Esophagus mucosa (tissue), 1 donor: ENCODE data around the gene GRB14. TPM values are rescaled to one million over a fixed set of nuclear protein-coding genes. Genes with fewer than 3 reads are reported as not detected.
"Not testable (repeated sequence)": the region's sequence is repeated elsewhere in the genome, so short reads cannot be mapped to it uniquely, and the experiment has no call there.

Experiments used
- ATAC-seq: fragments of 200-7000 bp; cut with Tn5 transposase; one replicate; pipeline ENCODE4 v1.9.1; 2020
- total RNA-seq: library from RNA; stranded (reverse); gene quantifications from one replicate; pipeline ENCODE4 v1.2.4, GENCODE V29; 2023
- donor health status: DM: yes; HTN: yes; CAD: no.

The GRB14 gene
- total RNA-seq: 0.36 TPM

GRCh38 chr2:164620873-164621763, at the start of gene GRB14:
Gene GRB14 (minus strand): TSS chr2:164621482. CDS start chr2:164621309, 173 bp downstream.
- ATAC-seq: peak; percentile 43

DNA sequence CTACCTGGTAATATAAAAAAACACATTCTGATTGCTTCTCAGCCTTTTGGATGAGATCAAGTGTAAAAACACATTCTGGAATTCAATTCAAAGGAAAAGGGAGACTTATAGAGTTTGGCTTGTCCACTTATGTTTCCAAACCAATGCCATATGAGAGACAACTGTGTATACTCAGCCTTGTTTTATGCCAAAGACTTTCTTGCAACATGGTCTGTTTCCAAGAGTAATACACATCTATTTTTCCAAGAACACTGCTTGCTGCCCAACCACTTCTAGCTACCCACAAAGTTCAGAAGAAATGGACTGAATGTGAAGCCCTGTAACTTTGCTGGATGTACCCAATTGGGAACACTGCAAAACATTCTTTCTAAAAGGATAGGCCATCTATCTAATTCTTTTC, 48.0 kb upstream of the GRB14 start:
- ATAC-seq: no peak

DNA sequence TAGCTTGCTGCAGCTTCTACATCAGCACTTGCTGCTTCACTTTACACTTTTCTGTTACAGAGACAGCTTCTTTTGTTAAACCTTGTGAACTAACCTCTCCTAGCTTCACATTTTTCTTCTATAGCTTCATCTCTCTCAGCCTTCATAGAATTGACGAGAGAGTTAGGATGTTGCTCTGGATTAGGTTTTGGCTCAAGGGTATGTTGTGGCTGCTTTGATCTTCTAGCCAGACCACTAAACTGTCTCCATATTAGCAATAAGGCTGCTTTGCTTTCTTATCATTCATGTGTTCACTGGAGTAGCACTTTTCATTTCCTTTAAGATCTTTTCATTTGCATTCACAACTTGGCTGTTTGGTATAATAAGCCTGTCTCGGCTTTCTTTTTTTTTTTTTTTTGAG, 46.3 kb upstream of the GRB14 start:
- no peak for ATAC-seq

DNA sequence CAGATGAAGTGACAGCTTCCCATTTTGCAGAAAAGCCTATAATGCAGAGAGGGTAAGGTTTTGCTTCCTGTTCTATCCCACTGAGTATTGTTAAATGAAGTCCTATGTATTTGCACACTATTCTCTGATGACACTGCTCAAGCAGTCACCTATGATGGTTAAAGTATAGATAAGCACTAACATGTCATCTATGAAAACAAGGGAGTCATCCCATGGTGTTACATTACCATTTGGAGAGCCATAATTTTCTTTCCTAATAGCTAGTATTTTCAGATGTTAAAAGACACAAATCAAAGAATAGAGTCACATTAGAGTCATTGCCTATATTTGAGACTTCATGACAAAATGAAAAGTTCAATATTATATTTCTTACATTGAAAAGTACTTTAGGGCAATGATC, 42.8 kb upstream of the GRB14 start:
- no peak for ATAC-seq

DNA sequence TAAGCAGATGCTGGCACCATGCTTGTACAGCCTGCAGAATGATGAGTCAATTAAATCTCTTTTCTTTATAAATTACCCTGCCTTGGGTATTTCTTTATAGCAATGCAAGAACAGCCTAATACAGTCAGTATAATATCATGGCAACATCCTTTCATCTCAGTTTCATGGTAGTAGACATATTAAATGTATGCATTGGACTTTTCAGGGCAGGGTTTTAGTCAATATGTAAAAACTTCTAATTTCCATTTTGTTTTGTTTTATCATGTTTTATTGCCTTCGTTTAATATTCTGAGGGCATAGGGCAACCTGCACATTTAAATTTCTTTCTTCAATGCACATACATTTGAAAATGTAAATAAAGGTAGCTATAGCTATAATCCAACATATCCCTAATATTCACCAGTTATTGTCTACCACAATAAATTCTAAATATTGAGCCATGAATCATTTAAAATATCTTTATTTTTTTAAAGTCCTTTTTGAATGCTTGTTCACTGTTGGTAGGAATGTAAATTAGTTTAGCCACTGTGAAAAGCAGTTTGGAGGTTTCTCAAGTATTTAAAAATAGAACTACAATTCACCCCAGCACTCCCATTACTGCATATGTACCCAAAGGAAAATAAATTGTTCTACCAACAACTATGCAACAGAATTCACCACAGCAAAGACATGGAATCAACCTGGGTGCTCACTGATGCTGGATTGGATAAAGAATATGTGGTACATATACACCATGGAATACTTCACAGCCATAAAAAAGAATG, 41.8 kb upstream of the GRB14 start:
- ATAC-seq: no peak

DNA sequence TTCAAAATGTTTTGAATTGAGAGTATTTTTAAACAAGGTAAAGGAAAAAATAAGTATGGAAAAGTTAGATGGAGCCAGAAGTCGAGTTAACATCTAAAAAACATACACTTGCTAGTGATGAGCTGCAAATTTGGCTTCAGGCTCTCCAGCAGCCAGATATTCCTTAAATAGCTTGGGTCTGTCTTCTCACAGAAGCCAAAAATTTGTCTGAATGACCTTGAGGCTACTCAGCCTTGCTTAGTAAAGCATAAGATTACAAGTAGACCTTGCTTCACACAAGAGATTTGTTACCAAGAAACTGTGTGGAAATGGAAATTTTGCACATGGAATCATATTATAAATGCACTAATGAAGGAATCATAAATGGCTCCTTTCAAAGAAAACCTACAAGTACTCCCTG, 40.8 kb upstream of the GRB14 start:
- no peak for ATAC-seq

GRCh38 chr2:164661349-164661748, 40.1 kb upstream of the GRB14 start:
- ATAC-seq: no peak

GRCh38 chr2:164657129-164657528, 35.8 kb upstream of the GRB14 start:
- ATAC-seq: peak; percentile 95

DNA sequence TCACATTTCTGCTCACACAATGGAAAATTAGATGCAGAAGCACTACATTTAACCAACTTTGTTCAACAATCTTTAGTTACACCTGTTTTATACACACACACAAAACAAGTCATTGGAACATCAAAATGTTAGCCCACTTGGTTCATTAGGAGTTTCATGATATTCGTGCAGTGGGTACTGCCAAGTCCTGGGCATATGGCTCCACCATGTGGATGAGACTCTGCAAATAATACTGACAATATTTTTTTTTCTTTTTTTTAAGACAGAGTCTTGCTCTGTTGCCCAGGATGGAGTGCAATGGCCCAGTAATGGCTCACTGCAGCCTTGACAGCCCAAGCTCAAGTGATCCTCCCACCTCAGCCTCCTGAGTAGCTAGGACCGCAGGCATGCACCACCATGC, 34.5 kb upstream of the GRB14 start:
- no peak for ATAC-seq

- peak; percentile 63 for ATAC-seq
Measured at GRCh38 chr2:164655336-164655735, 34.1 kb upstream of the GRB14 start.

DNA sequence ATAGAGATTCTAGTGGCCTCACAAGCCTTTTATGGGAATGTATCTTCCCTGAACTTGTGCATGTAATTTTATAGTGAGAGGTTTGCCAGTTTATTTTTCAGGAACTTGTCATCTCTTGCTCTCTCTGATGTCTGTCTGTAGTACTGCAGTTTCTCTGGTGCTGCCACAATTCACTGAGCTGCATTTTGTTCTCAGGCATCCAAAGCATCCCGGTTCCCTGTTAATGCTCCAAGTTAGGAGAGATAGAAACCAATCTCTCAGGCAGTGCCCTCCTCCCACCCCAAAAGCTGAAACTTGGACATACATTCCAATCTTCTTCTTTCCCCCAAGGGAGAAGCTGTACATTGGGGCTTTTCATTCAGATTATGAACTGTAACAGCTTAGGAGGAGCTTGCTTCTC, 30.1 kb upstream of the GRB14 start:
- no peak for ATAC-seq

DNA sequence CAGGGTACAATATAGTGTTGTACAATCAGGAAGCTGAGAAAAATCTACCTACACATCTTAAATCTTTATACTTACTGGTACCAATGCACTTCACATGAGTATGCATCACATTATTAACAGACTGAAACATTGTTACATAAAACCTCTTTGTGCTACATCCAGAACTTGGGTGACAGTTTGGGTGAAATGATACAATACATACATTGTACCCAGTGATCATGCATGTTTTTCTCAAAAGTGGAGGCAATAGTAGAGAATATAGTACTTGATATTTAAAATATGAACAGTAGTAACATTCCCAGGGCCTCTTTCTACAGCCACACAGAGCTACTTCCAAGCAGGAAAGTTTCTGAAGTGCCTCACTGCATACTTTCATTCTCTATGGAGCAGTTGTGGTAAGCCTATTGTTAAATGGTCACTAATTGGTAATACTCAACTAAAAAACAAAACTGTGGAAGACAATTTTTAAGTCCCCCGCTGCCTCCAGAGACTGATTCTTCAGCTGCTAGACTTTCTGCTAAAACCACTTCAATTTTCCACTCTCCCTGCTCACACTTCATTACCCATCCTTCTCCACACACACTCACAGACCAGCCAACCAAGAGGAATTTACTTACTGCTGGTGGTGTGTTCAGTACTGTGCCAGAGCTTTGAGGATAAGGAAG, 22.9 kb upstream of the GRB14 start:
- ATAC-seq: no peak

DNA sequence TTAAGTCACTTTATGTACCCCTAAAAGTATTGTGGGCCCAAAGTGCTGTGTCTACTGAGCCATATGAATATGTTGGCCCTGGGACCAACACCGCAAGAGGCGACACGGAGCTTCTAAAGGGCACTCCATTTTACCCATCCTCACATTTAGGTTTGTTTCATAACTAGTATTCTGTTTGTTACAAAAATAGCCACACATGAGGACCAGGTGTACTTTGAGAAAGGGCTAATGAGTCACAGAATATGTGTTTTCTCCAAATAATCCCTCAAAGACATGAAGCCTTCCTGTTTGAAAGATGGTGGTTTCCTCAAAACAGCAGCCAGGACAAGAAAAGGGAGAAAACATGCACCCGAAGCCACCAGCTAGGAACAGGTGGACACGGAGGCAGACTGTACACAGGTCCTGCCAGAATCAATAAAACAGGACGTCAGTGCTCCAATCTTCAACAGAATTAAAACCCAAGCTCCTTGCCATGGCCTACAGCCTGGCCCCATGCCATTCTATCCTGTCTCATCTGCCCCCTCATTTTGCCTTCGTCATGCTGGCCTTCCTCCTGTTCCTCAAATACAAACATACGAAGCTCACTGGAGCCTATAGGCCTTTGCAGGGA, 21.8 kb upstream of the GRB14 start:
- ATAC-seq: no peak

- no peak for ATAC-seq
Measured at GRCh38 chr2:164642268-164642667, 21.0 kb upstream of the GRB14 start.

GRCh38 chr2:164628319-164628718, 7.0 kb upstream of the GRB14 start:
- ATAC-seq: not testable (repeated sequence)

GRCh38 chr2:164625378-164625971, 4.2 kb upstream of the GRB14 start:
- ATAC-seq: no peak

DNA sequence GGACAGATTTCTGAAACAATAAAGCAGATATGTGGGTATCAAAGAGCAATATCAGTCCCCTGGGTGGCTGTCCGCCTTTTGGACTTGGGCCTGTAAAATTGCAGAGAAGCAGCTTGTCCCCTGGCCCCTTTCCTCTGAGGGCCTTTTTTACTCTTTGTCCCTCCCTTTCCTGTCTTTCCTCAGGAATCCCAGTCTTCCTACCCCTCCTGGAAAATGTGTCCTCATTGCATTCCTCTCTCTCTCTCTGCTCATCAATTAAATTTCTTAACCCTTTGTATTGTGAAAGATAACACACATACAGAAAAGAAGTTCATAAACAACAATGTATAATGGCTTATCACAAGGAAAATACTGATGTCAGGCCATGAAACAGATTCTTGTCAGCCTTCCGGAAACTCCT, 3.0 kb upstream of the GRB14 start:
- no peak for ATAC-seq

DNA sequence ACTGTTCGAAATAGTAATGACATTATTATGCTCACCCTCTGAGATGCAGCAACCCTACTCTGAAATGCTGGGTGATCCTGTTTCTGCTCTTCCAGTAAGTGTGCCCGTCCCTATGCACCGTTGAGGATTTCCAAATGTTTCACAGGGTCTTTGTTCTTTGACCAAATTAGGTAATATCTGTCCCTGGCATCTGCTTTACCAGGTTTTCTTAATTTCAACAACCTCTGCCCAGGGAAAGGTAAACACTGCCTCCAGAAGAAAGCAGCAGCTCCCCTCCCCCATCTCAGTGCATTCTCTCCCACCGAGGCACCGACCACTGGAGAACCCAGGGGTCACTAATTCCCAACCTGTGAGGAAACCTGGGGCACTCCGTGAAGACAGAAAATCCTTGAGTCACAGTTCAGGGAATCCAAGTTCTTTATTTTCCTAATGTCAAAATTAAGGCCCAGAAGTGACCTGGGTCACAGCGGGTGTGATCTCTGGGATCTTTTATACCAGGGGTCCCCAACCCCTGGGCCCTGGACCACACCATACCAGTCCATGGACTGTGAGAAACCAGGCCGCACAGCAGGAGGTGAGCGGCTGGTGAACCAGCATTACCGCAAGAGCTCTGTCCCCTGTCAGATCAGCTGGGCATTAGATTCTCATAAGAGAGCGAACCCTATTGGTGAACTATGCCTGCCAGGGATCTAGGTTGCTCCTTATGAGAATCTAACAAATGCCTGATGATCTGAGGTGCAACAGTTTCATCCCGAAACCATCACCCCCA, 1.2 kb upstream of the GRB14 start:
- no peak for ATAC-seq

GRCh38 chr2:164621764-164622105, 453 bp upstream of the GRB14 start:
- no peak for ATAC-seq

DNA sequence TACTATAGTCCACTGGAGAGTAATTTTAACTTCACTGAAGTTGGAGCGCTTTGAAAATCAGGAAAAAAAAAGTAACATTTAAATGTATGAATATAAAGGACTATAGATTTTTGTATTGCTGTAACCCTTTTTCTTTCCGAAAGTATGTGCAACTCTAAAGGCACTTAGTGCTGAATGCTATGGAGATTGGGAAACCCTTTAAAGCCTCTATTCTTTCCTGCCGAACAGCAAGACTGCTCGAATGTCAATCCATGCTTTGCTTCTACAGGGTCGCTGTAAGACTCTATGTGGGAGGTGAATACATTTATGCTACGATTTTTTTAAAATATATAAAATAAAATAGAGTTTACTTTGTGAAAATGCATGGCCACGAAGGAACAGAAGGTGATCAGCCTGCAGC, 825 bp downstream of the GRB14 start:
- ATAC-seq: no peak

DNA sequence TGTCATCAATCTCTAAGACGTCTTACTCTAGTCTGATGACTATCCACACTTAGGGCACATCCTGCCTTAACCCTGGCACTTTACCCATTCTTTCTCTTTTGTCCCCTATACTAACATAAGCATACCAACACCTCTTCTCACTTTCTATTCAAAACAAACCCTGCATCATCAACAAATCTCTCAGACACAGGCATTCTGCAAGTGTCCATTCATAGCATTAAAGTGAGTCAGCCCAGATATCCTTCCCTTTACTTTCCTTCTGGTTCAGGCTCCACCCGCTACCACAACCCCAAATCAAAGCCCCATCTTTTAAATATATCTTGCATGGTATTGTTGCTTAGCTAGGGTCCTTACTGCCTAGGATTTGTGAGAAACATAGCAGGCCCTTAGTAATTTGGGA, 3.8 kb downstream of the GRB14 start:
- no peak for ATAC-seq
